ENCODE measurements around the gene AP1AR.
"Not testable (repeated sequence)": the region's sequence is repeated elsewhere in the genome, so short reads cannot be mapped to it uniquely, and the experiment has no call there.

Gene AP1AR, protein sequence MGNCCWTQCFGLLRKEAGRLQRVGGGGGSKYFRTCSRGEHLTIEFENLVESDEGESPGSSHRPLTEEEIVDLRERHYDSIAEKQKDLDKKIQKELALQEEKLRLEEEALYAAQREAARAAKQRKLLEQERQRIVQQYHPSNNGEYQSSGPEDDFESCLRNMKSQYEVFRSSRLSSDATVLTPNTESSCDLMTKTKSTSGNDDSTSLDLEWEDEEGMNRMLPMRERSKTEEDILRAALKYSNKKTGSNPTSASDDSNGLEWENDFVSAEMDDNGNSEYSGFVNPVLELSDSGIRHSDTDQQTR

GRCh38 chr4:112231779-112232713 is at the start of gene AP1AR:
AP1AR (plus strand) TSS chr4:112231787; CDS start chr4:112232092, 305 bp downstream.
- DNase-seq (ENCODE audit: low read depth in 2 of 2) = peak; percentile 65 to 73

- DNase-seq (ENCODE audit: low read depth in 2 of 2) = no peak
Measured at GRCh38 chr4:112182604-112183003, 49.0 kb upstream of the AP1AR start.

DNA sequence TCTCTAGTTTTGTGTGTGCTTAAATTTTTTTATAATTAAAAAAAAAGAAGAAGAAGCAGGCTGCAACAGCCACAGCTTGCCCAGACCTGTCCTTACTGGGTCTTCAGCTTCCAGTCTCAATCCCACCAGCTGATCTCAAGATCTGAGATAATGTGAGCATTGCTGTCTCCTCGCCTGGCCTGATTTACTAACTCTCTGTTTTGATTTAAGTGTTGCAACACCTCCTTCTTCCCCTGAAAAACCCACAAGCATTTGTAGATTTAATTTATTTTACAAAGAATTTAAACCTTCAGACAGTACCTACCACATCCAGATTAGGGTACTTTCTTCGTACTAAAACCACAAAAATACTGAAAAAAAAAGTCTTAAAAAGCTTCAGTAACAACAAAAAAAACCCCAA is 48.3 kb upstream of the AP1AR start:
- DNase-seq (ENCODE audit: low read depth in 2 of 2) = no peak

GRCh38 chr4:112184438-112184837 is 47.1 kb upstream of the AP1AR start:
- DNase-seq (ENCODE audit: low read depth in 2 of 2) = no peak

- no peak for DNase-seq (ENCODE audit: low read depth in 2 of 2)
Measured at GRCh38 chr4:112185334-112185733, 46.3 kb upstream of the AP1AR start.

DNA sequence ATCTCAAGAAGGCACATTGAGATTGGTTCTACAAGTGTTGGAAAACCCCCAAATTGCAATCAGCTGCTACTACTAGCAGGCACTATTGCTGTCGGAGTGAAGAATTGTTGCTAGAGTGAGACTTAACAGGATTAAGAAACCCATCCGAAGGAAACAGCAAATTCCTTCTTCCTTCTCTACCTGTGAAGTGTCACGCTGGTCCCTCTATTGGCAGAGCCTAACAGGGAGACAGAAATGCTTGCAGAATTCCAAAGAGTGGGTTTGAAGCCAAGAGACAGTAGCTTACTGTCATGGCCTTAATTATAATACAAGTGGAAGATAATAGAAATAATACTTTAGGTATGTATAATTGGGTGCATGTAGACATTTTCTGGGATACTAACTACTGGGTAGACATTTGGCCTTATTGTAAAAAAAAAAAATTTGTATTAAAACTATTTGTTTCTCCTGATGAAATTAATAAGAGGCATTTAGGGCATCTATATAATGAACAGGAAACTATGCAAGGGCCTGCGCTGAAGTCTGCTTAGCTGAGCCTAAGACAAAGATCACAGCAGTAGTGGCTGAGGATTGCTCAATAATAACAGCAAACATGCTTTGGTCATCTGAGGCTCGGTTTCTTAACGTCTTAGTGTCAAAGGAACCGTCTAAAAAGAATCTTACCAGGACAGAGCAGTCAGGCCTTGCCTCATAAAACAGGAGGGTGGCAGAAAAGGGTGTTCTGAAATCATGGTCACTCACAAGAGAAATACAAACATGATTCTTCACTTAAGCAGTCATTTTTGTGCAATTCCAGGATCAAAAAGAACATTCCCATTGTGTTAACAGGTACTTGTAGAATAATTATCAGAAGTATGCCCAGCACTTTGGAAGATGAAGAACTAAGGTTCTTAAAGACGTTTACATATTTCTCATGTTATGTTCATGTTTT is 45.6 kb upstream of the AP1AR start:
- DNase-seq (ENCODE audit: low read depth in 2 of 2) = no peak

DNA sequence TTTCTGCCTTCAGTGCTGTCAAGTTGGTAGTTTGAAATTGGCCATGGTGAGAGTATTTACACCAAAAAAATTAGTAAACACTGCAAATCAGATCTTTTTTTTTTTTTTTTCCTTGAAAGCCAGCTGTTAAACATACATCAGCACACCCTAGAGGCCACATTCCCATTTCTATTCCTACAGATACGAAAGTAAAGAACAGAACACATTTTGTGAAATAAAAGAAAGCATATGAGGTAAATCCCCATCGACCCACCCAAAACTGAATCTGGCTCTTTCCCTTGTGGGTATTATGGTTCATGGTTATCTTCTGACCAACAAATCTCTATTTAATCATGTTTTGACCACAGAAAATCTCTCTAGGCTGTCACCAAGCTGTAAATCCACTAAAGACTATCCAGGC is 41.8 kb upstream of the AP1AR start:
- DNase-seq (ENCODE audit: low read depth in 2 of 2) = no peak

- DNase-seq (ENCODE audit: low read depth in 2 of 2) = no peak
Measured at GRCh38 chr4:112190684-112191083, 40.9 kb upstream of the AP1AR start.

- no peak for DNase-seq (ENCODE audit: low read depth in 2 of 2)
Measured at GRCh38 chr4:112196461-112196860, 35.1 kb upstream of the AP1AR start.

GRCh38 chr4:112199041-112199440 is 32.5 kb upstream of the AP1AR start:
- DNase-seq (ENCODE audit: low read depth in 2 of 2) = no peak

DNA sequence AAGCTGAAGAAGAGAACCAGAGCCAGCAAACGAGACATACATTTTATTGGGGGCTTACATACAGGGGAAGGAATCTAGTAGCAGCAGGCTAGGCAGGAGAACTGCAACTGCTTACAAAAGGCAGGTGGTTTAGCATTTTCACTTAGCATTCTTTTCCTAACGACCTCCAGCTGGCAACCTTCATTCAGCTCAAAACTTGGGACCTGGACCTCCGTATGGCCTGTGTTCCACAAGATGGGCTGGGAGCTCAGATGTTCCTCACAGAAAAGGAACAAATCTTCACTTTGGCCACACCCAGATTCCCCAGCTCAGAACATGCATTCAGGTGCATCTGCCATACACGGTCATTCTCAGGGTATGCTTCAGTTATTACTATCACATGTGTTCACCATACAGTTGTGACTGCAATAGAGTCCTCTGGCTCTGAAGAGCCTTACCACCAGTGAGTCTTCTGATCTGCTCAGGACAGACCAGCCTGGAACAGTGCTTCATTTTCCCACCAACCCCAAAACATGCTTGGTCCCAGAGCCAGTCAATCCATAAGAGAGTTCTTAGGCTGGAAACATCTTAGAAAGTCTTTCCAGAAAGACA is 29.6 kb upstream of the AP1AR start:
- no peak for DNase-seq (ENCODE audit: low read depth in 2 of 2)

- no peak for DNase-seq (ENCODE audit: low read depth in 2 of 2)
Measured at GRCh38 chr4:112203593-112203992, 28.0 kb upstream of the AP1AR start.

DNA sequence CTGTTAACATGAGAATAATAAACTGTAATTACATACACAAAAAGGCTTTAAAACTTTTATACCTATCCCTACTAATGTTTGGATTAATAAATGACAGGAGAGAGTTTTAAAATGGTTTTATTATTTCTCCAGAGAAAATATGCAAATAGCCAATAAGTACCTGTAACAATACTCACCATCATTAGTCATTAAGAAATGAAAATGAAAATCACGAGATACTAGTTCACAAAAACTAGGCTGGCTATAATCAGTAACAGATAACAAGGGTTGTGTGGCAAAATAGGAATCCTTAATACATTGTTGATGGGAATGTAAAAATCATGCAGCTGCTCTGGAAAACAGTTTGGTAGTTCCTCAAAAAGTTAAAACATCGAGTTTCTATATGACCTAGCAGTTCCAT is 25.2 kb upstream of the AP1AR start:
- DNase-seq (ENCODE audit: low read depth in 2 of 2) = no peak

GRCh38 chr4:112208137-112209095 is 23.2 kb upstream of the AP1AR start:
- DNase-seq (ENCODE audit: low read depth in 2 of 2) = not testable (repeated sequence)

GRCh38 chr4:112210777-112211176 is 20.8 kb upstream of the AP1AR start:
- no peak for DNase-seq (ENCODE audit: low read depth in 2 of 2)

DNA sequence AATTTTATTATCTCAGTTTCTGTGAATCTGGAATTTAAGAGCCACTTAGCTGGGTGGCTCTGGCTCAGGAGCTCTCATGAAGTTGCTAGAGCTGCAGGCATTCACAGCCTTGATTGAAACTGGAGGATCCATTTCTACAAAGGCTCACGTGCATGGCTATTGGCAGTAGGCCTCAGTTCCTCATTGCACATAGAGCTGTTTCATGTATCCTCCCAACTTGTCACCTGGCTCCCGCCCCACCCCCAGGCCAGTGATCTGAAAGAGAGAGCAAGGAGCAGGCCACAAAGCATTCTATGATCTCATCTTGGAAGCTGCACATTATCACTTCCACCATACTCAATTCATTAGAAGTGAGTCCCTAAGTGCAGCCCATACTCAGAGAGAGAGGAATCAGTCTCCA is 18.5 kb upstream of the AP1AR start:
- DNase-seq (ENCODE audit: low read depth in 2 of 2) = no peak

DNA sequence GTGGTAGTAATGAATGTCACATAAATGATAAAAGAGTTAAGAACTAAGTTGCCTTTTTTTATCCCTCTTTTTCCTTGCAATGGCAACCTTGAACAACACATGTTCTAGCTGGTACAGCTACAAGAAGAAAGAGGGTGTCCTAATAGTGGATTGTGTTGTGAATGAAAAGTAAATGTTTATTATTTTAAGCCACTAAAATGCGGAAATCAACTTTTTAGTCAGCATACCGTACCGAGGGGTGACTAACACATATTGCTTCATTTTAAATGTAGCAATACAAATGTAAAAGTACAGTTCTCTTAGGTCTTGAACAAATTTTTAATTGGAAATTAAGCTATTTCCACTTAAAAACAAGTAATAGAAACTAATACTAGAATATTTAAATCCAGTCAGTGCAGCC is 17.7 kb upstream of the AP1AR start:
- DNase-seq (ENCODE audit: low read depth in 2 of 2) = no peak

DNA sequence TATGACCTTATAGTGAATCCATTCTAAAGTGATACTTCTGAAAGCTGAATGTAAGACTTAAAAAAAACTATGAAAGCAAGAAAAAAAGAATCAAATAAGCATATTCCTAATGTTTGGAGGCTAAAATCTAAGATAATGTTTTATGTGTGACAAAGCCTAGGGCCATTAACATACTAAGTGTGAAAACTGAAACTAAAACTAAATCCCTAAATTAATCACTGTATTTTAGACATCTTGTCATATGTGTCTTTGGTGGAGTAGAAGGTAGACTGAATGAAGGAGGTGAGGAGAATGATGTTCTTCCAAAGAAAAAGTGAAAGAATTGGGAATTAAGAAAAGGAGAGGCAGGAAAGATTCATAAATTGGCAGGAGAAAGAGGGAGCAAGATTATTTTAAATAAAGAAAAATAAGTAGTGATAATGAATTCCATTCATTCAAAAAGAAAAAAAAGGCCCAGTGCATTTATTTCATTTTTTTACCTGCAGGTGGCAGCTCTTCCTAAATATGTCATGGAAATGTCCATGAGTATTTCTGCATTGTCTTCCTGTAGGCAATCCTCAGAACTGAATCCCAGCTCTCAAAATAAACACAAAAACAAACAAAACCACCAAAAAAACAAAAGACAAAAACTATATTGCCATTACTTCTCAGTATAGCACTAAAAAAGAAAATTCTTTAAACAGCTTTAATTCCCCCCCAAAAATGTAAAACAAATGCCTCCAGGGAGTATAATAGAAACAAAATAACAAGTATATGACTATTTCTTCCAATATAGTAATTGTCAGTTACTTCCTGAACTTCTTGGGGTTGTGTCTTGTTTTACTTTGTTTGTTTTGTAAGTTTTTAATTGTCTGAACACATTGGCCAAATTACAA is 17.0 kb upstream of the AP1AR start:
- no peak for DNase-seq (ENCODE audit: low read depth in 2 of 2)

GRCh38 chr4:112219826-112220366 is 11.7 kb upstream of the AP1AR start:
- DNase-seq (ENCODE audit: low read depth in 2 of 2) = no peak

Data from stimulated activated CD4-positive, alpha-beta T cell treated with anti-CD3 and anti-CD28 coated beads, Interleukin-4, amount 100 ng/mL, for 48 hours (primary cell).